Suppressor macrophage (primary cell): Measurements from ENCODE around the gene SULT6B1.
"Not testable (repeated sequence)": the region's sequence is repeated elsewhere in the genome, so short reads cannot be mapped to it uniquely, and the experiment has no call there.

Source experiments
- DNase-seq, 4 experiments: peaks; one replicate each; pipeline ENCODE4 v3.0.0-alpha.2; 2020 to 2022

Gene SULT6B1

DNA sequence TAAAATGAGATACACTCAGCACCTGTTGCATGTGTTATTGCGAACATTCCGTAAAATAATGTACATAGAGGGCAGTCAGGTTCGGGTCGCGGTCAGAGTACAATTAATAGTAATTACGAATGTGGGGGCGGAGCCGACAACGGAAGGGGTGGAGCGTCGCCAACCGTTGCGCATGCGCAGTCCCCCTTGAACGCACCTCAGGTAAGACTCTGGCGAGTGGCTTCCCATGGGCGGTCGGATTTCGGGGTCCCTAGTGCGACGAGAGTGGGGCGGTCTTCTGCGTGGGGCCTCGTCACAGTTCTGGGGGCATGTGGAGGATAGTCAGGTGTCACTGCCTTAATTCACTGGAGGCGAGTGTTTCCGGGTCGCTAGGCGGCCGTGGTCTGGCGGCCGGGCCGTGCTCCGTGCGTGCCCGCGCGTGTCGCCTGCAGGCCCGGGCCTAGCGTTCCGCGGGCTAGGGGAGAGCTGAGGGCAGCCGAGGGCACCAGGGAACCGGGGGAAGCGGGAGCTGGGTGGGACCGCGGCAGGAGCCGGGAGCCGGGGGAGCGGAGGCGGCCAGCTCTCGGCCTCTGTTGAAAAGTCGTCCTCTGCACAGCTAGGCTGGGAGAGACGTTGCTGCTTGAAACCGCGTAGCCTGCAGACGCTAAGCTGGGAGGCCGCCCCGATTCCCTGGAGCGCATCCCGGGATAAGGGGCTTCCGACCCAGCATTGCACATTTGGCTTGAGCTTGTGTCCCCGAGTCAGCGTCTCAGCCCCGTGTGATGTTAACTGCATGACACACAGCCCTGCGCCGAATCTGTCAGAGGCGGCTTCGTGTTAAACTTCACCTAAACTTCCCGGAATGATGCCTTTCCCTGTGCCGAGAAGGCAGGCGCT, 8.1 kb upstream of the SULT6B1 start, which contains the start of gene CEBPZOS:
Gene CEBPZOS, plus strand, starts transcription at position 177 of the 876 bp plus-strand sequence. CDS start 3,209 bp downstream, outside the sequence.
- peak; percentile 89 to 95 (median 92) for DNase-seq

GRCh38 chr2:37195862-37196319, 7.4 kb upstream of the SULT6B1 start:
- not testable (repeated sequence) for DNase-seq

GRCh38 chr2:37192551-37192950, 4.1 kb upstream of the SULT6B1 start:
- no peak for DNase-seq

DNA sequence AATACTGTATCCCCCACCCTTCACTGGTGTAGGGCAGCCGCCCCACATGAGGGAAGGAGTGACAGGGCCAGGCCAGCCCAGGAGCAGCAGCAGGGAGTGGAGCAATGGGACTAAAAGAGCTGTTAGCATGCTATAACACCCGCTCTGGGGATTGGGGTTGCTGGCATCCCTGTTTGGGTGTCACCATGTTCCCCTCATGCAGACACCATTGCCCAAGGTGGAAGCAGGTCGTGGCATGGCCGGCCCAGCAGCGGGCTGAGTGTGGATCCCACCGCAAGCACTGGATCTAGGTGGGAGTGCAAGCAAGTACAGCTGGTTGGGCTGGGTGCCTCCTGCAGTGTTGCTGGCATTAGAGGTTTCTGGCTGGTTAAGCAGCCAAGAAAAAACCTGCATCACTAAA, 3.3 kb upstream of the SULT6B1 start:
- DNase-seq: no peak

- DNase-seq: no peak
These were observed 2.8 kb upstream of the SULT6B1 start for GRCh38 chr2:37191253-37191652.

- DNase-seq: no peak
These were observed 1.8 kb upstream of the SULT6B1 start for GRCh38 chr2:37190290-37190689.

- DNase-seq: peak; percentile 67 to 86 (median 80)
These were observed 1.1 kb upstream of the SULT6B1 start for GRCh38 chr2:37189452-37190153.

- DNase-seq: no peak
These were observed 6.5 kb downstream of the SULT6B1 start for GRCh38 chr2:37181726-37182684.

- DNase-seq: no peak
These were observed 7.8 kb downstream of the SULT6B1 start for GRCh38 chr2:37180640-37181039.

DNA sequence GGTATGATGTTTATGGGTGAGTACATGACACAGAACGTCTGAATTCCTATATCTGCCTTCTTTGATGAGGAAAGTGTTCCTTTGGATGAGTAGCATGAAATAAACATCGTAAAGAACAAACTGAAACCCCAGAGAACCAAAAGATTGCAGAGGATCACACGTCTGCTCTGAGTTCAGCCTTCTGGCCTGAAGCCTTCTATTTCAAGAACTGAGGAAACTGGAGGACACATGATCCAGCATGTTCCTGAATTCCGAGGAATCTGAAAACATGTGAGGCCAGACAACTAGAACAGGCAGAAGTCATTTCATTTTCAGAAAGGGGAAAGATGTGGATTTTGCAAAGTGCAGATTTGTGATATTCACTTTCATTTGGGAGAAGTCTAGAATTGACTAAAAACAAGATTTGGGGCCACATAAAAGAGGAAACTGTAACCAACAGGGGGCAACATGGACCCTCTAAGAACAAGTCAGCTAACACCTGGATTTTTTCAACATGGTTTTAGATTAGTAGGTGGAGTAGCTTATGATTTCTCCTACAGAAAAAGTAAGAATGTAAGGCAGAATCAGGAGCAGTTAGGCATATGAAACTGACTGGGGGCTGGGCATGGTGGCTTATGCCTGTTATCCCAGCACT, 8.3 kb downstream of the SULT6B1 start:
- peak; percentile 8 to 42 (median 28) for DNase-seq

DNA sequence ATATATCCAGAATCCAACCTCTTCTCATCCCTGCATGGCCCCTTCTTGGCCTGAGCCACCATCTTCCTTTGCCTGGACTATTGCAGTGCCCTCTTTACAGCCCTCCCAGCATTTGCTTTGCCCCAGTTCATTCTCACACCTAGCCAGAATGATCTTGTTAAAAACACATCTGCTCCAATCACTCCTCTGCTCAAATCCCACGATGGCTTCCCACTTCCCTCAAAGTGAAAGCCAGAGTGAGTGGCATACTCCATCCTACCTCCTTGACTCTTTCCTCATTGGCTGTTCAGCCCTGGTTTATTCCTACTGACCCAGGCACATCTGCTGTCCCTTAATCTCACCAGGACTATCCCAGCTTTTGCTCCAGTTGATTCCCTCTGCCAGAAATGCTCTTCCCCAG, 14.7 kb downstream of the SULT6B1 start:
- no peak for DNase-seq

DNA sequence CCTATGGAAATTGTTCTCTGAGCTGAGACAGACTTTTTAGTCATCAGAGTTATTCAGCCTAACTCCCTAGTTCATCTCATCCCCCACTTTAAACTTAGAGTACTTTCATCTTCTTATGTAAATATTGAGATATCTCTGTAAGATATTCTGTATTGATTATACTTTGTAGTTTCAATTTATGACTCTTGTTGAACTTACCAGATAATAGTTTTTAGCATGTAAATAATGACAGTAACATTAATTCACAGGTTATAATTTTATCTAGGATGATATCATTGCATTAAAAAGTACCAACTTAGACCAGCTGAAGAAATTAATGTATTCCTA, 16.9 kb downstream of the SULT6B1 start:
- no peak for DNase-seq

GRCh38 chr2:37168217-37168981, 20.1 kb downstream of the SULT6B1 start:
- DNase-seq: peak; percentile 29 to 67 (median 61)

GRCh38 chr2:37167636-37168180, 20.8 kb downstream of the SULT6B1 start:
- no peak for DNase-seq

- DNase-seq: no peak
These were observed 23.7 kb downstream of the SULT6B1 start for GRCh38 chr2:37164757-37165156.

GRCh38 chr2:37156857-37157714, 31.4 kb downstream of the SULT6B1 start, which contains the start of gene EIF2AK2:
Gene EIF2AK2, minus strand, starts transcription at chr2:37156980. Its CDS starts 9,174 bp downstream, at chr2:37147806.
- DNase-seq: peak; percentile 84 to 93 (median 91)

DNA sequence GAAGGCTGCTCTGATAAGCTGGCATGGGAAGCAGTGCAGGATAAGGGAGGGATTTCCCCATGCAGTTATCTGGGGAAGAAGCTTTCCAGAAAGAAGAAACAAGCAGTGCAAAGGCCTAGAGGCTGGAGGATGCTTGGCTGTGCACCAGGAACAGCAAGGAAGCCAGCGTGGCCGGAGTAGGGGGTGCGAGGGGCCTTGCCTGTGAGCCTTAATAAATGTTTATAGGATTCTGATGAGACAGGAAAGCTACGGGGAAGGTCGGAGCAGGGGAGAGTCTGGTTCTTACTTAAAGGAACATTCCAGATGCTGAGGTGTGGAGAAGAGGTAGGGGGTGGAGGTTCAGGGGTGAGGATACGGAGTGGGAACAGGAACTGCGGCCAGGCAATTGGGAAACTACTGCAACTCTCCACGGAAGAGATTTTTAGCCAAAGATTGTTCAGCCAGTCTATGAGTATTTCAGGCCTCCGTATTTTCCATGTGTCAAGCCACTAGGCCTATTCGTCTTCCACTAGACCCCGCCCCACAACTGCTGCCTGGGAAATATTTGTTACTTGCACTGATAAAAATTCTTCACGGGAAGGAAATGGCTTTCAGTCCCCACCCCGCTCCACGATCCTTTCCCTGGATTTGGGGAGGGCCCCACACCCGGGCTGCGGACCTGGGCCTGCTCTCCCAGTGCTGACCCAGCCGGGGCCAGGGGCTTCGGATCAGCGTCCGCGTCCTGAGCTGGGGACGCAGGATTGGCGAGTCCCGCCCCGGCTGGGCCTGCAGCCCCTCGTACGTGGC, 32.2 kb downstream of the SULT6B1 start:
- DNase-seq: peak; percentile 19 to 43 (median 38)

- DNase-seq: no peak
These were observed 33.7 kb downstream of the SULT6B1 start for GRCh38 chr2:37154785-37155184.

DNA sequence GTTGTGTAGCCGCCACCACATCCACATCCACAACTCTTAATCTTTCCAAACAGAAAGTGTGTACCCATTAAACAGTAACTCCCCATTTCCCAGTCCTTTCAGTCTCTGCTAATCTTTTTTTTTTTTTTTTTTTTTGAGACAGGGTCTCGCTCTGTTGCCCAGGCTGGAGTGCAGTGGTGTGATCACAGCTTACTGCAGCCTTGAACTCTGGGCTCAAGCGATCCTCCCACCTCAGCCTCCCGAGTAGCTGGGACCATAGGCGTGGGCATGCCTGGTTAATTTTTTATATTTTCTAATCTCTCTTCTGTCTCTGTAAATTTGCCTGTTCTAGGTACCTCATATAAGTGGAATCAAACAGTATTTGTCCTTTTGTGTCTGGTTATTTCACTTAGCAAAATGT, 35.2 kb downstream of the SULT6B1 start:
- no peak for DNase-seq
